GM19467 (cell line): ENCODE measurements around the gene FNDC3B.
"Not testable (repeated sequence)": the region's sequence is repeated elsewhere in the genome, so short reads cannot be mapped to it uniquely, and the experiment has no call there.

Source experiments
- ATAC-seq: cut with Tn5 transposase; IDR thresholded peaks from one replicate; pipeline ENCODE4 v1.9.1; 2021; ENCODE audit warnings: mild to moderate bottlenecking, moderate library complexity; ENCODE audit not compliant: unreplicated experiment

Gene FNDC3B

DNA sequence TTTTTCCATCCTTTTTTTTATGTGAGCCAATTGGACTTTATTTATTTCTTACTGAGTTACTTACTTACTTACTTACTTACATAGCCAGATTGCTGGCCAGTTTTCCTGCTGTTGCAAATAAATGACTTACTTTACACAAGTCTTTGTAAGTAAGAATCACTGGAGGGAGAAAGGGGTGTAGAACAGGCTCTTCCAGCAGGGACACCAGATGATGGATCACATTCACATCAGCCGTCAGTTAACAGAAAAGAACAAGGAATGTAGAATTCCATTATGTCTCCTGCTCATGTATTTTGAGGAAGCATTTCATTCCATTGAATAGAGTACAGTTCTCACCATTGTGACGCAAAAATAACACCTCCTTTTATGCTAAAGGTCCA lies 188.6 kb downstream of the FNDC3B start:
- no peak for ATAC-seq

DNA sequence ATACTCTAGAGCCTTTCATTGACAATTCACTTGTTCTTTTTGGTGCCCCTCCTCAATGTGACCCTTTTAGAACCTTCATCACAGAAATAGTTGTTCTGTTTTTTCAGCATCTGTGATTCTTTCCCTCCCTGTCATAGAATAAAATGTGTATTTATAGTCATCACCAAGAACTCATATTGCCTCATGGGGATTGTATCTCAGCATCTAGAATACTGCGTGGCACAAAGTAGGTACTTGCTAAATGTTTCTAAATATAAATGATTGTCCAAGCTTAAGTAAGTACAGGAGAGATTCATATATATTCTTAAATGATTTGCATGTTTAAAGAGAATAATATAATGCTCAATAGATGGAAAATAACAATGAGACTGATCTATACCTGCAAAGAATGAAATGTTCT lies 190.1 kb downstream of the FNDC3B start:
- ATAC-seq: no peak

DNA sequence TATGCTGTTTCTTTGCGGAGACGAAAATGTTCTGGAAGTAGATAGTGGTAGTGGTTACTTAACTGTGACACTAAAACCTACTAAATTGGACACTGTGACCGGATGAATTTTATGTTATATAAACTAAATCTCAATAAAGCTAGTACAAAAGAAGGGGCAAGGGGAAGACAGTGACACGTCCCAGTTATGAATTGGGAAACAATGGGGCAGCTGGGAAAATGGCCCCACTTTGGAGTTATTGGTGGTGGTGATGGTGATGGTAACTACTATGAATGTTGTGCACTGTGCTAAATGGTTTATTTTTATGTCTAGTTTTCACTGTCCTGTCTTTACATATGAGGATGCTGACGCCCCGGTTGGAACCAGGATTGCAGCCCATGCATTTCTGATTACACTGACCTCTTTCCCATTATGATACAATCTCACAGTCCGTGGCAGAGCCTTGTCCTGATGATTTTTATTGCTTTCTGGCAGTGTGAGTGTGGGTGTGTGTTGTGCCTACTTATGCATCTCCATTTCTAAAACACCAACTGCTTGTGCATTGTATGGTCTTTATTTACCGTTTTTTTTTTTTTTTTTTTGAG lies 192.0 kb downstream of the FNDC3B start:
- ATAC-seq: no peak

DNA sequence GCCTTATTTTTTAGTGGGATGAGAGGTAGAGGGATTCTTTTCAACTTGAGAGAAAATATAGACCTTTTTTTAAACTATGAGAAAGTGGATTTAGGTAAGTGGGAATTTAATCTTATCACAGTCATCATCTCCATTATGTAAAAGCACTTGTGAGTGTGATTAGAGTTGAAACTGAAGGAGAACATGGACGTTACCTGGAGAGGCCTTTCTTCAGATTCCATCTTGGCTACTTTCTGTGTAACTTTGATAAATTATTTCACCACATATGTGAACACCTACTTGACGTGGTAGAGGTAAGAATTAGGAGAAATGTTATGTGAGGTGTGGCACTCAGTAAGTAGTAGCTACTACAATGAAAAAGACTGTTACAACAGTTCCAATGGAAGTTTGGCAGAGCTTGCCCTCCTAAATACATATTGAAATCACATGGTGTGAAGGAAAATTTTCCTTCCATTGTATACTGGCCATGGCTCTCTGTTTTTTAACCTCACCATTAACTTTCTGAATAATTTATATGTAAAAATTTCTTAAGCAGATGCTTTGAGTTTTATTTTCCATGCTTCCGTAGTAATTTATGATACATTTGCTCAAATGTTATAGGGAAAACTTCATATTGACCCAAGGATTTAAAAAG lies 193.3 kb downstream of the FNDC3B start:
- ATAC-seq: no peak

DNA sequence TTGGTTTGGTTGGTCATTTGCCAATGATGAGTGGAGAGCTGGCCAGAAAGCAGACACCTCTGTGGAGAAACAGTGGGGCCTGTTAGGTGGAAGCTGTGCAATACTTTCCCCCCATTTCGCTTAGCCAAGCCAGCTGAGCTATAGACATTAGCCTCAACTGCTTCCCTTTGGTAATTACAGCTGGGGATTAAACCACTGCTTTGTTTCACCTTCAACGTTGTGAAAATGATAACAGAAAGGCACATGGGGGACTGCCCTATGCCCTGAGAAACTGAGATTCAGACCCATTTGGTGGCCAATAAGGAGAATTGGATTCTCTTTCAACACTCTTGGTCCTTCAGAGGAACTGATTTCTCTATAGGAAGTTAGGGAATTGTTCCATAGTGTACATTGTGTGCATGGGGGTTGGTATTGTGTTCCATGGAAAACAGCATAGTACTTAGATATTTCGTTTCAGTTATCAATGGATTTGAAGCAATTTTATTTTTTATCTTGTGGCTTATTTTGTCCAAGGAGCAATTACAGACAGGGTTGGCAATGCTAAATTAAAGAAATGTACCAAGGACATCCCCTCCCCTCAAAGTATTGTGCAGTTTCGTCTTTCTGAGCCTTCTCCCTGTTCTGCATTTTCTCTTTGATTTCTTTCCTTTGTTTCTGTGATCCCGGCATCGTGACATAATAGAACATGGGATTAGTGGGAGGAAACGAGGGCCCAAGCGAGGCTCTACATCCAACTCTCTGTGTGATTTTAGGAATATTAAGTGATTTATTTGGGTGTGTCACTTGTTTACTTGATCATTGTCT lies 194.3 kb downstream of the FNDC3B start:
- ATAC-seq: no peak

DNA sequence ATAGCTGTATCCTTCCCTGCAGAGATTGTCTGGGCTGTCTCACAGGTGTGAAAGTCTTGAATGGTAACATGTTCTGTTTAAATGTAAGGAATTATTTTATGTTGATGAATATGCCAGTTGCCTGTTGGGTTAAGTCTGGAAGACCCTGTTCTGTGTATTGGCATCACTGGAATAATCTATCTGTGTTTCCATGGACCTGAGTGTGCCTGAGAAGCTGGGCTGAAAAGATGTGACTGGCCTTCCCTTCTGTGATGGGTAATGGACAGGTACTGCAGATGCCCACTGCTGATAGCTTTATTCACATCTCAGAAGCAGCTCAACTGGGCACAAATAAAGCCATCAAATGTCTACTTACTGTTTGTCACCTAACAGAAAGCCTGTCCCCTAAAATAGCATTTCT lies 196.3 kb downstream of the FNDC3B start:
- ATAC-seq: no peak

DNA sequence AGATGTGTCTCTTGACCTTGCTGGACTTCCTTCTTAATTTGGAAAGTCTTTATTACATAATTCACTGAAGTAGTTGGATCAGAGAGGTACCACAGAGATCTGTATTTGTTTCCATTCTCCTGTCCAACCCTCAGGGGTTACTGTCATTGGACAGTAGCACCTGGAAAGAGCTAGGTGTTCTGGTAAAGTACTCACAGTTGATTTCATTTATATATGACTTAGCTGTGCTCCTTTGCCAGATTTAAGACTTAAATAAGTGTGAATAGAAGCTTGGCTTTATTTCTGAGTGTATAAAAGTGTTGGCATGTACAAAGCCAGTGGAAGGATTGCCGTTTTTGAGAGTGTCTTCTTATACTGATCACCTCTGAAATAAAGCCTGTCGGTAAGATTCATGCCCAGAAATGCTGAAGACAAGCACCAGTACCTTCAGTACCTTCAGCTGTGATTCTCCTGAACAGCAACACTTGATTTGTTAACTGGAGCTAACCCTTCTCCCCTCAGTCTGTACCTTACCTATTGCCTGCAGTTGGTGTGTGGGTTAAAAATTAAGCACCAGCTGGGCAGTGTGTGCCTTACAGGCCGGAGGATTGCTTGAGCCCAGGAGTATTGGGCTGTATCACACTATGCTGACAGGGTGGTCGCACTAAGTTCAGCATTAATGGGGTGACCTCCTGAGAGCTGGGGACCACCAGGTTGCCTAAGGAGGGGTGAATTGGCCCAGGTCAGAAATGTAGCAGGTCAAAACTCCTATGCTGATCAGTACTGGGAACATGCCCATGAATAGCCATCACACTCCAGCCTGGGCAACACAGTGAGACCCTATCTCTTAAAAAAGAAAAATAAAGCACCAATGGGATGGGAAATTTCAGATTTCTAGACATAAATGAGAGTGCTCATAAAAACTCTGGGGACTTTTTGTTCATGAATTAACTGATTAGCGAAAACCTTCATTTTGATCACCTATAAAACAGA lies 197.7 kb downstream of the FNDC3B start:
- ATAC-seq: no peak

DNA sequence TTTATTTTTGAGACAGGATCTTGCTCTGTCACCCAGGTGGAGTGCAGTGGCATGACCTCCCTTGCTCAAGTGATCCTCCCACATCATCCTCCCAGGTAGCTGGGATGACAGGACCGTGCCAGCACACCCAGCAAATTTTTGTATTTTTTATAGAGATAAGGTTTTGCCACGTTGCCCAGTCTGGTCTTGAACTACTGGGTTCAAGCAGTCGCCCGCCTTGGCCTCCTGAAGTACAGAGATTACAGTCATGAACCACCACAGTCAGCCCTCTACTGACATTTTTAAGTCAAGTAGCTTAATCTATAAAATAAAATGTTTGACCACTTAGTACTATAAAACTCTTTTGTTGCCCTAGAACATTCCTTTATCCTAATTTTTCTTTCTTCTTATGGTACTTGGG lies 198.8 kb downstream of the FNDC3B start:
- no peak for ATAC-seq

DNA sequence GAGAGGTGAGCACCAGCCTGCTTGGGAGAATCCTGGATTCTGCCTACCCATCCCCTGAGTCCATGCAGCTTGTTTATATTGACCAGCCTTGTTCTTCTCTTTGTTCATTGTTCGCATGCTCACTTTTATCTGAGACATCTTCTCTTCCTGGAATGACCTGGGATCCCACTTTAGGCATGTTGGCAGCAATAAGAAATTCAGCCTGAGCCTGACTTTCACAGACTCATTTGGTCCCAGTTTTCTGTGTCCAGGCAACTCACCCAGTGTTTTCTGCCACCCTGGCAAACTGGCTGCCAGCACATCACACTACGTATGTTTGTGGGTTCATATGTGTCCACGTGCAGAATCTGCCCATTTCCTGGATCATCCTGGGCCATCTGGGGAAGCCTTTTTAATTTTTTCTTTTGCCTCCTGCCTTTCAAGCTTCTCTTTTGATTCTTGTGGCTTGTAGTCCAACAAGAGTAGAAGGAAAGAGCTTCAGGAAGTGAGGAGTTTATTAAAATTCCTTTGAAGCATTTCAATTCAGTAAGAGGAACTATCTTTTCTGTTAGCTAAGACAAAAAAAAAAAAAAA lies 199.9 kb downstream of the FNDC3B start:
- ATAC-seq: no peak

DNA sequence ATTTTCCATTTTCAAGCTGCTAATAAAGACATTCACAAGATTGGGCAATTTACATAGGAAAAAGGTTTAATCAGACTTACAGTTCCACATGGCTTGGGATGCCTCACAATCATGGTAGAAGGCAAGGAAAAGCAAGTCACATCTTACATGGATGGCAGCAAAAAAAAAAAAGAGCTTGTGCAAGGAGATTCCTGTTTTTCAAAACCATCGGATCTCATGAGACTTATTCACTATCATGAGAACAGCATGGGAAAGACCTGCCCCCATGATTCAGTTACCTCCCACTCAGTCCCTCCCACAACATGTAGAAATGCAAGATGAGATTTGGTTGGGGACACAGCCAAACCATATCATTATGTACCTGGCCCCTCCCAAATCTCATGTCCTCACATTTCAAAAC lies 202.0 kb downstream of the FNDC3B start:
- no peak for ATAC-seq

DNA sequence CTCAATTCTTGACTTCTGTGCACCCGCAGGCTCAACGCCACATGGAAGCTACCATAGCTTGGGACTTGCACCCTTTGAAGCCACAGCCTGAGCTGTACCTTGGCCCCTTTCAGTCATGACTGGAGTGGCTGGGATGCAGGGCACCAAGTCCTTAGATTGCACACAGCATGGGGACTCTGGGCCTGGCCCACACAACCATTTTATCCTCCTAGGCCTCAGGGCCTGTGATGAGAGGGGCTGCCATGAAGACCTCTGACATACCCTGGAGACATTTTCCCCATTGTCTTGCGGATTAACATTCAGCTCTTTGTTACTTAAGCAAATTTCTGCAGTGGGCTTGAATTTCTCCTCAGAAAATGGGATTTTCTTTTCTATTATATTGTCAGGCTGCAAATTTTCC lies 203.1 kb downstream of the FNDC3B start:
- ATAC-seq: not testable (repeated sequence)

DNA sequence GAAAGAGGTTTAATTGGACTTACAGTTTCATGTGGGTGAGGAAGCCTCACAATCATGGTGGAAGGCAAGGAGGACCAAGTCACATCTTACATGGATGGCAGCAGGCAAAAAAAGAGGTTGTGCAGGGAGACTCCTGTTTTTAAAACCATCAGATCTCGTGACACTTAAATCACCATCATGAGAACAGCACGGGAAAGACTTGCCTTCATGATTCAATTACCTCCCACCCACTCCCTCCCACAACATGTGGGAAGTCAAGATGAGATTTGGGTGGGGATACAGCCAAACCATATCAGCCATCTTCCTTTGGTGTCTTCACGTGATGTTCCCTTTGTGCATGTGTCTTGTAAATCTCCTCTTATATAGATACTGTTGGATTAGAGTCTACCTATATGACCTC lies 204.0 kb downstream of the FNDC3B start:
- ATAC-seq: not testable (repeated sequence)

- ATAC-seq: no peak
These were observed 204.6 kb downstream of the FNDC3B start for GRCh38 chr3:172244011-172244410.

GRCh38 chr3:172245241-172245640 lies 205.9 kb downstream of the FNDC3B start:
- ATAC-seq: no peak

DNA sequence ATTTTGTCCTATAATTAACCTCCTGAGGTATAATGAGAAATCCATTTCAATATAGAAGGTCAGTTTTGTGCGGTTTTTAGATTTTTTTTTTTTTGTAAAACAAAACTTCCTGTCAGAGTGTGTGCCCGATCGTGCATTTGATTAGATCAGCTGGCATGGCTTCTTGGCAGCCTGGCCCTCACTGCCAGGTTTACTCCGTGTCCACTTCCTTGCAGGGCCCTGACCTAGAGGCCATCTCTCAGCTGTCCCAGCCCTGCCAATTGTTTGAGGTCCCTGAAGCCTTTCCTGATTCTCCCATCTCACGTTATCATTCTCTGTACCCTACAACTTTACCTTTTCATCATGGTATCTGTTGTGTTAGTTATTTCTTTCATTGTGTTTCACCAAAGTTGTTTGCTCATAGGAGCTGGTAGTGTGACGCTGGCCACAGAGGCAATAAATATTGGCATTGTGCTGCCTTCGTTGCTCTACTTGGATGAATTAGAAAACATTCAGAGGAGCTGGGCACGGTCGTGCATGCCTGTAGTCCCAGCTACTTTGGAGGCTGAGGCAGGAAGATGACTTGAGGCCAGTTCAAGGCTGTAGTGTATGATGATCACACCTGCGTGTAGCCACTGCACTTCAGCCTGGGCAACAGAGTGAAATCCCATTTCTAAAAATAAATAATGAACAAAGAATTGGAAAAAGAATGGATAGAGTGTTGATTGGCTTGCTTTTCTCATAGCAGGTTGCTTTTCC lies 206.9 kb downstream of the FNDC3B start:
- ATAC-seq: no peak

GRCh38 chr3:172247525-172248274 lies 208.3 kb downstream of the FNDC3B start:
- ATAC-seq: no peak

- ATAC-seq: no peak
These were observed 209.7 kb downstream of the FNDC3B start for GRCh38 chr3:172249039-172249438.

DNA sequence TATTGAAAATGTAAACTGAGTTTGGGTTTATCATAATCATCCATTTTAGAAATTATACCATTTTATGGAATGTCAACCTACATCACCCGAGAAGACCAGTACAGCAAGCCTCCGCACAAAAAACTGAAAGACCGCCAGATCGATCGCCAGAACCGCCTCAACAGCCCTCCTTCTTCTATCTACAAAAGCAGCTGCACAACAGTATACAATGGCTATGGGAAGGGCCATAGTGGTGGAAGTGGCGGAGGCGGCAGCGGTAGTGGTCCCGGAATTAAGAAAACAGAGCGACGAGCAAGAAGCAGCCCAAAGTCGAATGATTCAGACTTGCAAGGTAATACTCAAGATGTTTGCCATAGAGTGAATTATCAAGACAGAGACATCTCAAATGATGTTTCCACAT lies 211.8 kb downstream of the FNDC3B start:
- ATAC-seq: no peak

DNA sequence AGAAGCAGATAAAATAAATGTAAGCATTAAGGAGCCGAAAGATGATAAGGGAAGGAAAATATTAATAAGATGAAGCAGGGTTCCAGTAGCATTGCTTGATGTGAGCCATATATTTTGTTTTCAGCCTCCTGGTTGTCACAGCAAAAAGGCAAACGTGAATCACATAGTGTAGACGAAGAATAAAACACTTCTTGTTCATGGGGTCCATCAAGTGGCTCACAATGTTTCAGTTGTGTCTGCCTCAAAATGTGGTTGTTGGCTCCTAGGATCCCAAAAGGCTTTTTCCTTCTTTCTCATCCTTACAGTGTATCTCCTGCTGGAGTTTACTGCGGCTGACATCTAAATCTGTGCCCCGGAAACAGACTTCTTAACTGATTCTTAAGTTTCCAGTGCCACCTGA lies 213.8 kb downstream of the FNDC3B start:
- no peak for ATAC-seq
